GM12891 (cell line): ENCODE measurements around the gene SLC25A30.

Source experiments
- PAX5 ChIP-seq: IDR thresholded peaks from 2 replicates; pipeline ENCODE4 v1.6.1; 2011; ENCODE audit warnings: low read length, moderate library complexity, mild to moderate bottlenecking; ENCODE audit not compliant: insufficient read depth, severe bottlenecking
- POLR2A ChIP-seq: IDR thresholded peaks from 2 replicates; pipeline ENCODE4 v1.6.1; 2011; ENCODE audit warnings: low read depth, low read length, control low read depth
- POLR2AphosphoS5 ChIP-seq: IDR thresholded peaks from 2 replicates; pipeline ENCODE4 v1.6.1; 2011; ENCODE audit warnings: low read depth, low read length, control low read depth
- SPI1 ChIP-seq: IDR thresholded peaks from 2 replicates; pipeline ENCODE4 v1.6.1; 2011; ENCODE audit warnings: low read depth, low read length, control low read depth
- TAF1 ChIP-seq: IDR thresholded peaks from 2 replicates; pipeline ENCODE4 v1.6.1; 2011; ENCODE audit warnings: low read depth, low read length, control low read depth

DNA sequence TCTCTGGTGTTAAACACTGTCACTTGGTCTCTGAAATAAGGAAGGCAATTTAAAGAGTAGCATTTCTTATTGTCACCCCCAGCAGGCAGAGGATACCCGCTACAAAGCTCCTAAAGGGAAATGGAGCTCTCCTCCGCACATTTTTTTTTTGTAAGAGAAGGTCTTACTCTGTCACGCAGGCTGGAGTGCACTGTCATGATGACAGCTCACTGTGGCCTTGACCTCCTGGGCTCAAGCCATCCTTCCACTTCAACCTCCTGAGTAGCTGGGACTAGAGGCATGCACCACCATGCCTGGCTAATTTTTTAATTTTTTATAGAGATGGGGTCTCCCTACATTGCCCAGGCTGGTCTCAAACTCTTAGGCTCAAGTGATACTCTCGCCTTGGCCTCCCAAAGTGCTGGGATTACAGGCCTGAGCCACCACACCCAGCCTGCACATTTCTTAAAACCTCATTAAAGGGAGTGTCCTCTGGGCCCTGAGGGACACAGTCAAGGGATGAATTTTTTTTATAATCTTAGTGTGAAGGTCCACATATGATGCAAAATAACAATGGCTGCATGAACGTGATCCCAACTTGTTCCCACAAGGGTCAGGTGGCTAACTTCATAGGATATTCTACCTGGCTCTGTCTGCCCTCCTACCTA lies 32.1 kb downstream of the SLC25A30 start:
- TF ChIP-seq POLR2AphosphoS5 (no peak), SPI1 (no peak), POLR2A (no peak), TAF1 (no peak), PAX5 (no peak)
